IMR-90 (cell line): ENCODE data around the gene RNF144A. TPM values are rescaled to one million over a fixed set of nuclear protein-coding genes. Genes with fewer than 3 reads are reported as not detected.

ENCODE experiments used
- ATAC-seq: fragments of 200-7000 bp; cut with Tn5 transposase; 2 replicates; pipeline ENCODE4 v1.9.1; 2020; ENCODE audit warnings: low read depth, mild to moderate bottlenecking, moderate library complexity
- BruUV-seq: library from RNA; stranded (reverse); fragments of 400-500 nt; replicated peaks from 2 replicates; lab custom pipeline; 2021; lab: Mats Ljungman, UMichigan
- CTCF ChIA-PET: fragments of 300-600 bp; formaldehyde crosslinking; extraction: SDS; loops from one replicate; lab custom pipeline; 2021; ENCODE audit warnings: antibody characterized with exemption; lab: Yijun Ruan, JAX
- POLR2A ChIA-PET: fragments of 300-600 bp; sonication (Branson Sonifier 250); formaldehyde crosslinking; loops from one replicate; lab custom pipeline; 2022; ENCODE audit warnings: antibody characterized with exemption; ENCODE audit not compliant: unreplicated experiment; lab: Charles Lee
- DNase-seq: peaks from one replicate; pipeline ENCODE4 v3.0.0; 2013
- H2AFZ ChIP-seq: replicated peaks from 2 replicates; pipeline ENCODE3; 2013; ENCODE audit warnings: low read length, mild to moderate bottlenecking; ENCODE audit not compliant: poor library complexity
- H2AK5ac ChIP-seq: 2 replicates; pipeline ENCODE4 v1.6.1; 2013; ENCODE audit warnings: low read depth, low read length, inconsistent platforms
- H2AK9ac ChIP-seq: replicated peaks from 2 replicates; pipeline ENCODE3; 2013; ENCODE audit warnings: mild to moderate bottlenecking, low read depth, low read length, moderate library complexity; ENCODE audit not compliant: poor library complexity
- H2BK120ac ChIP-seq: 2 replicates; pipeline ENCODE4 v1.6.1; 2013; ENCODE audit warnings: low read depth, low read length, inconsistent platforms
- H2BK15ac ChIP-seq: 3 replicates; pipeline ENCODE4 v1.6.1; 2013; ENCODE audit warnings: low read depth, low read length, inconsistent platforms
- H2BK20ac ChIP-seq: 2 replicates; pipeline ENCODE4 v1.6.1; 2013; ENCODE audit warnings: low read depth, mild to moderate bottlenecking, inconsistent platforms, low read length, moderate library complexity
- H2BK5ac ChIP-seq: 2 replicates; pipeline ENCODE4 v1.6.1; 2013; ENCODE audit warnings: mild to moderate bottlenecking, low read depth, low read length, inconsistent platforms; ENCODE audit not compliant: poor library complexity, severe bottlenecking
- H3K14ac ChIP-seq: replicated peaks from 2 replicates; pipeline ENCODE4 v1.6.1; 2013; ENCODE audit warnings: low read depth, low read length, inconsistent platforms
- H3K18ac ChIP-seq: 2 replicates; pipeline ENCODE4 v1.6.1; 2013; ENCODE audit warnings: low read depth, low read length, control low read depth
- H3K23ac ChIP-seq: 2 replicates; pipeline ENCODE4 v1.6.1; 2013; ENCODE audit warnings: low read depth, low read length, inconsistent platforms
- H3K27ac ChIP-seq: 2 replicates; pipeline ENCODE4 v1.5.1; 2013; ENCODE audit warnings: mild to moderate bottlenecking, control low read depth, low read length; ENCODE audit not compliant: insufficient read depth
- H3K27me3 ChIP-seq: 2 replicates; pipeline ENCODE4 v1.6.1; 2013; ENCODE audit warnings: low read length; ENCODE audit not compliant: control insufficient read depth, insufficient read depth
- H3K36me3 ChIP-seq: 2 replicates; pipeline ENCODE4 v1.6.1; 2013; ENCODE audit warnings: low read length, mixed read lengths; ENCODE audit not compliant: control insufficient read depth, insufficient read depth
- H3K4ac ChIP-seq: 2 replicates; pipeline ENCODE4 v1.6.1; 2013; ENCODE audit warnings: low read depth, low read length, inconsistent platforms
- H3K4me1 ChIP-seq: 2 replicates; pipeline ENCODE4 v1.6.1; 2013; ENCODE audit warnings: low read length, mixed read lengths; ENCODE audit not compliant: control insufficient read depth, insufficient read depth
- H3K4me2 ChIP-seq: 2 replicates; pipeline ENCODE4 v1.6.1; 2013; ENCODE audit warnings: low read depth, mild to moderate bottlenecking, control low read depth, low read length, moderate library complexity
- H3K4me3 ChIP-seq: 2 replicates; pipeline ENCODE4 v1.5.1; 2013; ENCODE audit warnings: low read depth, mild to moderate bottlenecking, control low read depth, low read length, moderate library complexity; ENCODE audit not compliant: insufficient read depth
- H3K56ac ChIP-seq: 2 replicates; pipeline ENCODE4 v1.6.1; 2013; ENCODE audit warnings: low read length, inconsistent platforms; ENCODE audit not compliant: insufficient read depth; ENCODE audit errors: extremely low read depth
- H3K79me1 ChIP-seq, 2 experiments: 2 replicates each; pipeline ENCODE4 v1.6.1; 2013; ENCODE audit warnings: low read length in 2 of 2, inconsistent platforms in 1 of 2, low read depth in 1 of 2
- H3K9ac ChIP-seq: 2 replicates; pipeline ENCODE4 v1.6.1; 2013; ENCODE audit warnings: low read depth, low read length, control low read depth
- H3K9me1 ChIP-seq: 2 replicates; pipeline ENCODE4 v1.6.1; 2013; ENCODE audit warnings: low read length, inconsistent platforms; ENCODE audit not compliant: insufficient read depth
- H3K9me3 ChIP-seq: 2 replicates; pipeline ENCODE4 v1.6.1; 2013; ENCODE audit warnings: low read length; ENCODE audit not compliant: control insufficient read depth, insufficient read depth
- H4K20me1 ChIP-seq: 2 replicates; pipeline ENCODE4 v1.6.1; 2013; ENCODE audit warnings: low read length, inconsistent platforms; ENCODE audit not compliant: insufficient read depth
- H4K5ac ChIP-seq: 2 replicates; pipeline ENCODE4 v1.6.1; 2013; ENCODE audit warnings: mild to moderate bottlenecking, low read depth, low read length, control low read depth
- H4K8ac ChIP-seq, 2 experiments: 2 replicates each; pipeline ENCODE4 v1.6.1; 2013; ENCODE audit warnings: low read depth in 2 of 2, low read length in 2 of 2, control low read depth in 1 of 2, inconsistent platforms in 1 of 2
- H4K91ac ChIP-seq: 2 replicates; pipeline ENCODE4 v1.6.1; 2013; ENCODE audit warnings: low read depth, low read length, inconsistent platforms; ENCODE audit not compliant: insufficient read depth
- CHD1 ChIP-seq: IDR thresholded peaks from 2 replicates; pipeline ENCODE4 v1.6.1; 2012; ENCODE audit warnings: low read depth, low read length, improper control_type of control experiment
- CTCF ChIP-seq: conservative IDR thresholded peaks from 2 replicates; pipeline ENCODE4 v1.5.1; 2012; ENCODE audit warnings: mild to moderate bottlenecking, low read depth, low read length, improper control_type of control experiment
- ELK1 ChIP-seq: fragments of 150-350 bp; IDR thresholded peaks from 2 replicates; pipeline ENCODE4 v1.6.1; 2016; ENCODE audit warnings: low read depth, mild to moderate bottlenecking, low read length, moderate library complexity, borderline replicate concordance
- MAFK ChIP-seq: IDR thresholded peaks from 2 replicates; pipeline ENCODE4 v1.6.1; 2012; ENCODE audit warnings: low read depth, low read length, improper control_type of control experiment
- MAZ ChIP-seq: IDR thresholded peaks from 2 replicates; pipeline ENCODE4 v1.6.1; 2012; ENCODE audit warnings: low read depth, mild to moderate bottlenecking, low read length, improper control_type of control experiment, moderate library complexity, borderline replicate concordance
- MXI1 ChIP-seq: IDR thresholded peaks from 2 replicates; pipeline ENCODE4 v1.6.1; 2012; ENCODE audit warnings: low read depth, mild to moderate bottlenecking, low read length, moderate library complexity, borderline replicate concordance
- NFE2L2 ChIP-seq: fragments of 150-350 bp; IDR thresholded peaks from 2 replicates; pipeline ENCODE4 v1.6.1; 2016; ENCODE audit warnings: low read depth, mild to moderate bottlenecking, low read length
- POLR2A ChIP-seq: IDR thresholded peaks from 2 replicates; pipeline ENCODE4 v1.6.1; 2012; ENCODE audit warnings: mild to moderate bottlenecking, low read depth, low read length
- RCOR1 ChIP-seq: IDR thresholded peaks from 2 replicates; pipeline ENCODE4 v1.6.1; 2012; ENCODE audit warnings: mild to moderate bottlenecking, low read length, improper control_type of control experiment; ENCODE audit not compliant: insufficient replicate concordance
- RFX5 ChIP-seq: IDR thresholded peaks from 2 replicates; pipeline ENCODE4 v1.8.0; 2012; ENCODE audit warnings: low read depth, mild to moderate bottlenecking, low read length, moderate library complexity
- USF2 ChIP-seq: fragments of 150-350 bp; IDR thresholded peaks from 2 replicates; pipeline ENCODE4 v1.6.1; 2017; ENCODE audit warnings: mild to moderate bottlenecking, antibody characterized with exemption, low read length, low read depth
- WGBS, 2 experiments: methylation state at CpG; one replicate each; pipeline versions ENCODE4 v1.1.5 to v1.1.7; 2013; ENCODE audit warnings: missing lambda C conversion rate in 2 of 2; ENCODE audit not compliant: insufficient read length in 1 of 2; ENCODE audit errors: extremely low coverage in 2 of 2; 5-methylcytosine and 5-hydroxymethylcytosine counted together
- dilution Hi-C: fragments of 300-500 bp; cut with HindIII; formaldehyde crosslinking; loops from one replicate; pipeline ENCODE4 v1.14.3; 2018; ENCODE audit warnings: low sequenced_read_pairs; ENCODE audit not compliant: unreplicated experiment
- in situ Hi-C: fragments of 300-500 bp; cut with MboI; formaldehyde crosslinking; loops from 3 replicates; pipeline ENCODE4 v1.14.3; 2019; ENCODE audit warnings: low sequenced_read_pairs, inconsistent platforms, mixed read lengths
- intact Hi-C: fragments of 100-400 bp; cut with micrococcal nuclease; formaldehyde crosslinking; loops from 2 replicates; pipeline ENCODE4 v1.10.0; 2022
- polyA plus RNA-seq, 3 experiments: library from polyadenylated mRNA; depleted of rRNA; stranded (reverse); fragments of >200 nt; gene quantifications; 2 replicates each; pipeline ENCODE4 v1.2.3, GENCODE V29; 2012; ENCODE audit warnings: low replicate concordance in 1 of 3
- total RNA-seq: library from RNA; depleted of rRNA; stranded (reverse); fragments of >200 nt; gene quantifications from 2 replicates; pipeline ENCODE4 v1.2.3, GENCODE V29; 2012

The RNF144A gene
- total and polyA plus RNA-seq, 2 of the 4 experiments (the other 2 are of a cell fraction): 0.18 to 0.26 TPM

GRCh38 chr2:6927753-6928152 is 10.5 kb downstream of the RNF144A start:
- DNase-seq (no peak), ATAC-seq (no peak)
- H2BK120ac ChIP-seq: no peak overlapping the region
- H3K14ac ChIP-seq: no peak overlapping the region
- intact Hi-C loops: no loop called here
- H2AFZ ChIP-seq: no peak overlapping the region
- no peak overlapping the region for H2BK20ac ChIP-seq
- no peaks in the 10 kb centered on the region for H3K4me1 ChIP-seq
- in situ Hi-C loops: no loop called here
- H4K91ac ChIP-seq: no peak overlapping the region
- no peak overlapping the region for H4K8ac ChIP-seq
- no peak overlapping the region for H2AK5ac ChIP-seq
- WGBS, 2 experiments: no CpG with 5 or more reads among the region's 3 CpGs
- H4K5ac ChIP-seq: no peak overlapping the region
- no peak overlapping the region for H2BK15ac ChIP-seq
- H3K23ac ChIP-seq: no peak overlapping the region
- H3K4me3 ChIP-seq: no peak overlapping the region
- ChIA-PET CTCF (no interaction called here), POLR2A (no interaction called here)
- no peak overlapping the region for H3K4me2 ChIP-seq
- H3K18ac ChIP-seq: no peak overlapping the region
- H3K9me1 ChIP-seq: no peaks in the 10 kb centered on the region
- TF ChIP-seq MXI1 (no peak), ELK1 (no peak), MAZ (no peak), USF2 (no peak), CTCF (no peak), MAFK (no peak), RFX5 (no peak), NFE2L2 (no peak), POLR2A (no peak), CHD1 (no peak), RCOR1 (no peak)
- BruUV-seq: no TSS peak
- H3K9ac ChIP-seq: no peak overlapping the region
- dilution Hi-C loops: no loop called here
- no peaks in the 10 kb centered on the region; the same call in 1 of the 2 replicates for H3K27me3 ChIP-seq
- no peak overlapping the region for H3K4ac ChIP-seq
- H3K9me3 ChIP-seq: no peaks in the 10 kb centered on the region
- no peaks in the 10 kb centered on the region for H3K79me1 ChIP-seq
- no peak overlapping the region for H3K27ac ChIP-seq
- H3K36me3 ChIP-seq: no peaks in the 10 kb centered on the region
- H3K56ac ChIP-seq: no peak overlapping the region
- no peaks in the 10 kb centered on the region for H4K20me1 ChIP-seq
- no peak overlapping the region for H2AK9ac ChIP-seq
- no peak overlapping the region for H2BK5ac ChIP-seq
